Measurements from ENCODE around the gene COLEC11.

COLEC11 gene

DNA sequence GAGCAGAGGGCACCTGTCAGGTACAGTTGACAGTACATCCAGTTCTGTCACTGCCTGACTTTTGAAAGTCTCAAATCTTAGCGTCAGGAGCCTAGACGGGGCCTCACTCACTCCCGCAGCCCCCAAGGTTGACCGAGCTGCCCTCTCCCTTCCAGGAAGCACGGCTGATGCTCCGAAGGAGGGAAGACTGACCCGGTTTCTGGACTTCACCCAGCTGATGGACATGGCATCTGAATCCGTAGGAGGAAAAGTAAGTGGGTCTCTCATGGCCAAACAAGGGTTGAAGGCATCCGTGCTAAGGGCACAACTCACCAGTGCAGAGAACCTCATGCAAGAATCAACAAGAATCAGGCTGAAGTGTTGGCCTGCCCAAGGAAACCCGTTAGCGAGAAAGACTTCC, 76.0 kb downstream of the COLEC11 start:
- H3K4me3 ChIP-seq (ENCODE audit: low read depth, low read length): no peak overlapping the region
- DNase-seq (ENCODE audit: low read depth): no peak
- TF ChIP-seq, protein P1, sequence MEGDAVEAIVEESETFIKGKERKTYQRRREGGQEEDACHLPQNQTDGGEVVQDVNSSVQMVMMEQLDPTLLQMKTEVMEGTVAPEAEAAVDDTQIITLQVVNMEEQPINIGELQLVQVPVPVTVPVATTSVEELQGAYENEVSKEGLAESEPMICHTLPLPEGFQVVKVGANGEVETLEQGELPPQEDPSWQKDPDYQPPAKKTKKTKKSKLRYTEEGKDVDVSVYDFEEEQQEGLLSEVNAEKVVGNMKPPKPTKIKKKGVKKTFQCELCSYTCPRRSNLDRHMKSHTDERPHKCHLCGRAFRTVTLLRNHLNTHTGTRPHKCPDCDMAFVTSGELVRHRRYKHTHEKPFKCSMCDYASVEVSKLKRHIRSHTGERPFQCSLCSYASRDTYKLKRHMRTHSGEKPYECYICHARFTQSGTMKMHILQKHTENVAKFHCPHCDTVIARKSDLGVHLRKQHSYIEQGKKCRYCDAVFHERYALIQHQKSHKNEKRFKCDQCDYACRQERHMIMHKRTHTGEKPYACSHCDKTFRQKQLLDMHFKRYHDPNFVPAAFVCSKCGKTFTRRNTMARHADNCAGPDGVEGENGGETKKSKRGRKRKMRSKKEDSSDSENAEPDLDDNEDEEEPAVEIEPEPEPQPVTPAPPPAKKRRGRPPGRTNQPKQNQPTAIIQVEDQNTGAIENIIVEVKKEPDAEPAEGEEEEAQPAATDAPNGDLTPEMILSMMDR (IDR thresholded peaks at IDR 0.05; ENCODE audit: control insufficient read depth, extremely low read depth, insufficient read depth): no peak

DNA sequence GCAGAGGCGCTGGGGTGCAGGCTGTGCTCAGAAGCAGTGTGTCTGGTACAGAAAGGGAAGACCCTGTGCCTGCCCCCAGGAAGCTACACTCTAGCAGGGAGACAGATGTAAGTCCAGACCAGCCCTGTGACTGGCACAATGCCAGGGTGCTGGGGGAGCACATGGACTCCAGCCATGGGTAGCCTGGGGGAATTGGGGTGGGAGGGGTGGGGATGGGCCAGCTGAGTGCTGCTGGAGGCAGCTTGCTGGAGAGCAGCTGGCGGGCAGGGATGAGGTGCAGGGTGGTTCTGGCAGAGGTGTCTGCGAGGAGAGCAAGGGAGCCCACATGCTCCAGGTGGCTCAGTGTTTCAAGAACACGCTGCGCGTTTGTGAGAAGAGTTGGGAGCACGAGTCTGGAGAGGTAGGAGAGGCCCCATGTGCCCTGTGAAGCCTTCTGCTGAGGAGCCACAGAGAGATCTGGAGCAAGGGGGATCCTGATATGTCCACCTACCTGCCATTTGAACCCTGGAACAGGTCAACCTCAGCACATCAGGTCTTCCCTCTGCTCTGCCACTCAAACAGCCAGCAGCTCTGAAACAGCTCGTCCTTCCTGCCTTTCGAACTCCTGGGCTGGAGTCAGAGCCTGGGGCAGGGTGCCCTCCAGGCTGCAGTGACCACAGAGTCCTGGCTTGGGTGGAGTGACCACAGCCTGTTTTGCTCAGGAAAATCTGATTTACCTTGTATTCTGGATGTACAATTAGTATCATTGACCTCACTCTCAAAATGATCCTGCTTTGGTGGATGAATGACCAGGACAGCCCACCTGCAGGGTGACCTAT, 78.2 kb downstream of the COLEC11 start:
- H3K4me3 ChIP-seq (ENCODE audit: low read depth, low read length): no peak overlapping the region
- TF ChIP-seq, protein P1 (IDR thresholded peaks at IDR 0.05; ENCODE audit: control insufficient read depth, extremely low read depth, insufficient read depth): no peak
- no peak for DNase-seq (ENCODE audit: low read depth)

DNA sequence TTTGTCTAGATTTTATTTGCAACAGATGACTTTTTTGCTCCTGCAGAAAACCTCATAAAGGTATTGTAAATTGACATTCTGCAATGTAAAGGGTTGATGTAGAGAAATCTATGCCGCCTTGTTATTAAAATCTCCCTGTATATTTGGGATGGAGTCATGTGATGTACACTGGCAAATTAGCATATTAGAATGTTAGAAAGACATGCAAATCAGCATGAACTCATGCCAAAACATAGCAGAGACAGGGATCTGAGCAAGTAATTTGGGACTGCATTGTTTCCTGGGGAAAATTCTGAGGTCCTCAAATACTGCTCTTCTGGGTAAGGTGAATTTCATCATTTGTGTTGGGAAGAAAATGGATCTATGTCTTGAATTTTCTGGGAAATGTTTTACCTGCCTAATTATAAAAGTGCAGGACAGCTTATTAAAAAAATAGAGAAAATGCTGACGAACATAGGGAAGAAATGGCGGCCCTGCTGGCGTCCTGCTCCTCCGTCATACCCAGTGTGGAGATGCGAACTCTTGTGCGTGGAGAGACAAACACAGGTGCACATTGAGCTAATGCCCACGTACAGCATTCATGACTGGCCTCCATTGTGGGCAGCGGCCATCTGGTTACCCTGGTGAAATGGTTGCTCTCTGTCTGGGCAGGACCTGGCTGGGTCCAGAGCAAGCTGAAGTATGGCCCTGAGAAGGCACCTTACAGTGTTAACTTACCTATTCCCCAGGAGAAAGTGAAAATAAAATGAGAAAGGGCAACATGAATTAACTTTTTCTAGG, 79.3 kb downstream of the COLEC11 start:
- TF ChIP-seq, protein P1 (IDR thresholded peaks at IDR 0.05; ENCODE audit: control insufficient read depth, extremely low read depth, insufficient read depth): no peak
- DNase-seq (ENCODE audit: low read depth): no peak
- no peak overlapping the region for H3K4me3 ChIP-seq (ENCODE audit: low read depth, low read length)

DNA sequence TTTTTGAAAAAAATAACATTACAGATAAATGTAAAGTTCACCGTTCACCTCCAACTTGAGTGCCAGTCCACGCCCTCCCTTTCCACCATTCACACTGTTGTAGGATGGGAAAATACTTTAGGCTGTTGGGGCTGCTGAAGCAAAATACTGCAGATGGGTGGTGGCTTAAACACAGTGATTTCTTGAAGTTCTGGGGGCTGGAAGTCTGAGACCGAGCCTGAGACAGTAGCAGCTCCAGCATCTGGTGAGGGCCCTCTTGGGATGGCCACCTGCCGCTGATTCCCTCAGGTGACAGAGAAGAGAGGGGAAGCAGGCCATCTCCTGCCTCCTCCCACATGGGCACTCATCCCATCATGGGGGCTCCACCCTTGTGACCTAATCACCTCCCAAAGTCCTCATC, 80.8 kb downstream of the COLEC11 start:
- H3K4me3 ChIP-seq (ENCODE audit: low read depth, low read length): no peak overlapping the region
- TF ChIP-seq, protein P1 (IDR thresholded peaks at IDR 0.05; ENCODE audit: control insufficient read depth, extremely low read depth, insufficient read depth): no peak
- DNase-seq (ENCODE audit: low read depth): no peak

DNA sequence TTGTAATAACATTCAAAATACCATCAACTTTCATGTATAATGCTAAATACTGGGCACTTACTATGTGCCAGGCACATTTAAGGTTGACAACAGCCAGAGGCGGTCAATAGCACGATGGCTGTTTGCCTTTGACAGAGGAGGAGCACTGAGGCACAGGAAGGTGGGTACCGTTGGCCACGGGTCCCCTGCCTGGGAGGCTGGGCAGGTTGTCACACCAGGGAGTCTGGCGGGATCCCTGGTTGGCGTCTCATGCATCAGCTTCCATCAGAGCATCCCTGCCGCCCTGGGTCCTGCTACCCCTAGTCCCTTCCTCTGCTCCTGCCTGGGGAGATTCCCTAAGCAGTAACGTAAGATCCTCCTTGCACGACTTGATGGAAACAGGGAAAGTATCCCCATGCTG, 82.5 kb downstream of the COLEC11 start:
- TF ChIP-seq, protein P1 (IDR thresholded peaks at IDR 0.05; ENCODE audit: control insufficient read depth, extremely low read depth, insufficient read depth): no peak
- no peak overlapping the region for H3K4me3 ChIP-seq (ENCODE audit: low read depth, low read length)

DNA sequence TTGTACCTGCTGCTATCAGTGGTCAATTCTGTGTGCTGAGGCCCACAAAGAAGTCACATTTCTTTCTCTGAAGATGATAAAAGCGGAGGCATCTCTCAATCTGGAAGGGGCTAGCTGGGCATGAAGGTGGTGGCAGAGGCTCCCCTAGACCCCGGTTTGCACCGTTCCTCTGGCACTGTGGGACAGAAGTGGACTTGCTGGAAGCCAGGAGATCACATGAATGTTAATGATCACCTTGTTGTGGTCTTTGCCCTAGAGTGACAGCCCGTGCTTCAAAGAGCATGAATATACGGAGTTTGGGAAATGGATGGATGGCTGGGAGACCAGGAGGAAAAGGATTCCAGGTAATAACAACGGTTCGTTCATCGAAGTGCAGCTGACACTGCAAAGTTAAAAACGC, 83.3 kb downstream of the COLEC11 start:
- H3K4me3 ChIP-seq (ENCODE audit: low read depth, low read length): no peak overlapping the region
- no peak for DNase-seq (ENCODE audit: low read depth)
- TF ChIP-seq, protein P1 (IDR thresholded peaks at IDR 0.05; ENCODE audit: control insufficient read depth, extremely low read depth, insufficient read depth): no peak

More for the DNA sequence above, 82.5 kb downstream of the COLEC11 start:
- DNase-seq (ENCODE audit: low read depth): no peak
